Measurements from ENCODE around the gene MAP7D1. TPM values are rescaled to one million over a fixed set of nuclear protein-coding genes. Genes with fewer than 3 reads are reported as not detected.
A peak's percentile ranks its signal among the peaks of the same experiment; 100 is the strongest.

MAP7D1 gene
- total RNA-seq, 1 experiment from 2014 or later, result 173 TPM

DNA sequence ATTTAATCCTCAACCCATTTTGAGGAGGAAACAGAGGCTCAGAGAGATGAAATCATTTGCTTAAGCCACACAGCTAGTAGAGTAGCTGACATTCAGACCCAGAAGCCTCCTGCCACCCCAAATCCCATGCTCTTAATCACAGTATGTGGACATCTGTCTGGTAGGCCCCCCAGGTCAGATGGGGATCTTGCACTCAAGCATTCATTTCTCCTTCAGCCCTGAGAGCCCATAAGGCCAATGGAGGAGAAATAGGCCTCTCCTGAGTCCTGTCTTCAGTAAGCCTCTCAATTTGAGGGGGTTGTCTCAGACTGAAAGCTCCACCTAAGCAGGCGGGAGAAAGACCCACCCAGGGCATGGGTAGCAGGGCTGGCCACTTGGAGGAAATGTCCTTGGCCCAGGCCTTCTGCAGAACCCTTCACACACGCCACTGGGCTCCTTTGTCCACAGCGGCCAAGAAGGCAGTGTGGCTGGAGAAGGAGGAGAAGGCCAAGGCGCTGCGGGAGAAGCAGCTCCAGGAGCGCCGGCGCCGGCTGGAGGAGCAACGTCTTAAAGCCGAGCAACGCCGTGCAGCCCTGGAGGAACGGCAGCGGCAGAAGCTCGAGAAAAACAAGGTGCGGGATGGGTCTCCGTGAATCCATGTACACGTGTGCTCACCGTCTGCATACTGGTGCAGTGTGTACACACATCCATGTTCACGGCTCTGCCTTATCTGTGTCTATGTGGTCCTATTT, 16.2 kb downstream of the MAP7D1 start:
- no peaks in the 10 kb centered on the region for H3K9me3 ChIP-seq (ENCODE audit: insufficient read depth, low read depth)
- peaks cover 9% of the 10 kb centered on the region; the same call in 1 of the 2 replicates for H4K20me1 ChIP-seq (ENCODE audit: insufficient read depth)
- TF ChIP-seq CTCF (conservative IDR thresholded peaks at IDR 0.05) (no peak), EZH2 (IDR thresholded peaks at IDR 0.05; ENCODE audit: low read depth) (no peak)
- H3K79me2 ChIP-seq (ENCODE audit: low read depth), result peaks cover 21% of the 10 kb centered on the region
- no peaks in the 10 kb centered on the region for H3K27me3 ChIP-seq (ENCODE audit: insufficient read depth, low read depth)
- H3K36me3 ChIP-seq (ENCODE audit: low read depth), result peaks cover 24% of the 10 kb centered on the region
- no peak overlapping the region for H3K4me2 ChIP-seq
- ChIA-PET CTCF (no interaction called here), POLR2A (ENCODE audit: unreplicated experiment) (interaction anchor here (0.6 kb wide), 1 partner anchor 14 kb away, joined by 3 read pairs; no protein-coding TSS in a partner anchor)
- no peaks in the 10 kb centered on the region for H3K9me2 ChIP-seq (ENCODE audit: insufficient read depth)
- peaks cover 11% of the 10 kb centered on the region for H3K4me1 ChIP-seq (replicated peaks; ENCODE audit: insufficient read depth)
- peak overlapping the region; percentile 42 for H3K27ac ChIP-seq
- intact Hi-C loops (cut with micrococcal nuclease; ENCODE audit: unreplicated experiment), result no loop called here
- H3F3A ChIP-seq (ENCODE audit: insufficient read depth, low read depth), result peaks cover 10% of the 10 kb centered on the region; the same call in 1 of the 2 replicates
- no peak for DNase-seq
- no TSS peak for BruUV-seq (replicated peaks)
- no peak overlapping the region for H3K4me3 ChIP-seq
- H2AFZ ChIP-seq, result no peak overlapping the region

- TF ChIP-seq CTCF (conservative IDR thresholded peaks at IDR 0.05) (no peak), EZH2 (IDR thresholded peaks at IDR 0.05; ENCODE audit: low read depth) (no peak)
- Histone ChIP-seq H3K9me3 (ENCODE audit: insufficient read depth, low read depth) (no peaks in the 10 kb centered on the region), H3K27ac (peak overlapping the region; percentile 42), H3K4me1 (replicated peaks; ENCODE audit: insufficient read depth) (peaks cover 11% of the 10 kb centered on the region), H3F3A (ENCODE audit: insufficient read depth, low read depth) (peaks cover 10% of the 10 kb centered on the region; the same call in 1 of the 2 replicates), H3K9me2 (ENCODE audit: insufficient read depth) (no peaks in the 10 kb centered on the region), H3K36me3 (ENCODE audit: low read depth) (peaks cover 26% of the 10 kb centered on the region), H3K27me3 (ENCODE audit: insufficient read depth, low read depth) (no peaks in the 10 kb centered on the region), H2AFZ (no peak overlapping the region), H3K79me2 (ENCODE audit: low read depth) (peaks cover 14% of the 10 kb centered on the region), H3K4me2 (no peak overlapping the region), H3K4me3 (no peak overlapping the region), H4K20me1 (ENCODE audit: insufficient read depth) (peaks cover 9% of the 10 kb centered on the region; the same call in 1 of the 2 replicates)
- ChIA-PET POLR2A (ENCODE audit: unreplicated experiment) (interaction anchor here (0.6 kb wide), 1 partner anchor 13 kb away, joined by 3 read pairs; no protein-coding TSS in a partner anchor), CTCF (interaction anchor here (0.6 kb wide), 1 partner anchor 15 kb away, joined by 3 read pairs; no protein-coding TSS in a partner anchor)
- intact Hi-C loops (cut with micrococcal nuclease; ENCODE audit: unreplicated experiment), result no loop called here
- no TSS peak for BruUV-seq (replicated peaks)
- DNase-seq, result peak; percentile 18 to 71
Observed at GRCh38 chr1:36172983-36173382, 17.0 kb downstream of the MAP7D1 start.

DNA sequence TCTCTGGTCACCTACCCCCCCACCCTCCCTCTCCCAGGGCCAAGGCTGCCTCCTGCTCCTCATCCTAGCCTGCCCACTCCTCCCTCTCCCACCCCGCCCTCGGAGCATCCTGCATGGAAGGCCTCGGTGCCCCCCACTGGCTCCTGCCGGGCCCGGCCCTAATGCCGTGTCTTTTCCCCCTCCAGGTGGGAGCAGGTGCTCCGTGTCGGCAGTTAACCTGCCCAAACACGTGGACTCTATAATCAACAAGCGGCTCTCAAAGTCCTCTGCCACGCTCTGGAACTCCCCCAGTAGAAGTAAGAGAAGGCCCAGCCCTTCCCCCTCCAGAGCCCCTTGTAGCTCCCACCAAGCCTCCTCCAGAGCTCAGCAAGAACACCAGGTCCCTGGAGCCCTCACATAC, 18.8 kb downstream of the MAP7D1 start:
- Histone ChIP-seq H3F3A (ENCODE audit: insufficient read depth, low read depth) (peaks cover 5% of the 10 kb centered on the region; the same call in 1 of the 2 replicates), H3K27ac (no peak overlapping the region), H4K20me1 (ENCODE audit: insufficient read depth) (peaks cover 4% of the 10 kb centered on the region; the same call in 1 of the 2 replicates), H3K9me3 (ENCODE audit: insufficient read depth, low read depth) (no peaks in the 10 kb centered on the region), H3K4me1 (replicated peaks; ENCODE audit: insufficient read depth) (peaks cover 11% of the 10 kb centered on the region), H2AFZ (no peak overlapping the region), H3K9me2 (ENCODE audit: insufficient read depth) (no peaks in the 10 kb centered on the region), H3K4me2 (no peak overlapping the region), H3K79me2 (ENCODE audit: low read depth) (peaks cover 10% of the 10 kb centered on the region), H3K4me3 (no peak overlapping the region), H3K27me3 (ENCODE audit: insufficient read depth, low read depth) (no peaks in the 10 kb centered on the region), H3K36me3 (ENCODE audit: low read depth) (peaks cover 26% of the 10 kb centered on the region)
- TF ChIP-seq EZH2 (IDR thresholded peaks at IDR 0.05; ENCODE audit: low read depth) (no peak), CTCF (conservative IDR thresholded peaks at IDR 0.05) (no peak)
- DNase-seq, result no peak
- ChIA-PET POLR2A (ENCODE audit: unreplicated experiment) (no interaction called here), CTCF (interaction anchor here (0.6 kb wide), 1 partner anchor 15 kb away, joined by 3 read pairs; no protein-coding TSS in a partner anchor)
- BruUV-seq (replicated peaks), result no TSS peak
- intact Hi-C loops (cut with micrococcal nuclease; ENCODE audit: unreplicated experiment), result no loop called here

All from PC-9 (cell line).